ENCODE results near the gene GNA14. TPM values are rescaled to one million over a fixed set of nuclear protein-coding genes. Genes with fewer than 3 reads are reported as not detected.
"Not testable (repeated sequence)": the region's sequence is repeated elsewhere in the genome, so short reads cannot be mapped to it uniquely, and the experiment has no call there.

Gene GNA14
- total RNA-seq, 1 donor from 2014 or later: 15.6 TPM

GRCh38 chr9:77587042-77587441 is 61.1 kb downstream of the GNA14 start:
- no peak for ATAC-seq
- Histone ChIP-seq H3K9me3 (no peaks in the 10 kb centered on the region), H3K4me3 (no peak overlapping the region), H3K27ac (no peak overlapping the region), H3K4me1 (peaks cover 42% of the 10 kb centered on the region), H3K36me3 (no peaks in the 10 kb centered on the region), H3K27me3 (ENCODE audit: low read depth) (no peaks in the 10 kb centered on the region)
- no peak for TF ChIP-seq CTCF (IDR thresholded peaks at IDR 0.05)
- intact Hi-C loops (cut with DNase I): no loop called here
- DNase-seq: no peak

- no peak for TF ChIP-seq CTCF (IDR thresholded peaks at IDR 0.05)
- DNase-seq (no peak), ATAC-seq (no peak)
- H3K4me1 ChIP-seq: peaks cover 44% of the 10 kb centered on the region
- H3K36me3 ChIP-seq: no peaks in the 10 kb centered on the region
- no peaks in the 10 kb centered on the region for H3K27me3 ChIP-seq (ENCODE audit: low read depth)
- intact Hi-C loops (cut with DNase I): no loop called here
- H3K4me3 ChIP-seq: no peak overlapping the region
- H3K27ac ChIP-seq: no peak overlapping the region
- no peaks in the 10 kb centered on the region for H3K9me3 ChIP-seq
Observed at GRCh38 chr9:77586591-77586990, 61.5 kb downstream of the GNA14 start.

GRCh38 chr9:77585335-77585786 is 62.8 kb downstream of the GNA14 start:
- H3K36me3 ChIP-seq: no peaks in the 10 kb centered on the region
- no peak overlapping the region for H3K27ac ChIP-seq
- no peaks in the 10 kb centered on the region for H3K27me3 ChIP-seq (ENCODE audit: low read depth)
- ATAC-seq: no peak
- DNase-seq: no peak
- H3K4me3 ChIP-seq: no peak overlapping the region
- TF ChIP-seq CTCF (IDR thresholded peaks at IDR 0.05): no peak
- H3K9me3 ChIP-seq: no peaks in the 10 kb centered on the region
- intact Hi-C loops (cut with DNase I): no loop called here
- H3K4me1 ChIP-seq: peaks cover 44% of the 10 kb centered on the region

GRCh38 chr9:77584927-77585326 is 63.2 kb downstream of the GNA14 start:
- peaks cover 44% of the 10 kb centered on the region for H3K4me1 ChIP-seq
- H3K27ac ChIP-seq; DNase-seq; H3K4me3 ChIP-seq; H3K36me3 ChIP-seq; intact Hi-C loops (cut with DNase I); H3K27me3 ChIP-seq (ENCODE audit: low read depth); ATAC-seq; H3K9me3 ChIP-seq: not testable (repeated sequence)

- Histone ChIP-seq H3K36me3 (no peaks in the 10 kb centered on the region), H3K4me1 (peaks cover 35% of the 10 kb centered on the region), H3K27me3 (ENCODE audit: low read depth) (no peaks in the 10 kb centered on the region), H3K27ac (no peak overlapping the region), H3K9me3 (no peaks in the 10 kb centered on the region), H3K4me3 (no peak overlapping the region)
- ATAC-seq: no peak
- intact Hi-C loops (cut with DNase I): no loop called here
- no peak for DNase-seq
- TF ChIP-seq CTCF (IDR thresholded peaks at IDR 0.05): no peak
Observed at GRCh38 chr9:77582961-77583576, 65.1 kb downstream of the GNA14 start.

GRCh38 chr9:77582525-77582924 is 65.6 kb downstream of the GNA14 start:
- H3K9me3 ChIP-seq: no peaks in the 10 kb centered on the region
- intact Hi-C loops (cut with DNase I): no loop called here
- ATAC-seq (no peak), DNase-seq (no peak)
- no peaks in the 10 kb centered on the region for H3K36me3 ChIP-seq
- H3K27ac ChIP-seq: no peak overlapping the region
- TF ChIP-seq CTCF (IDR thresholded peaks at IDR 0.05): no peak
- no peaks in the 10 kb centered on the region for H3K27me3 ChIP-seq (ENCODE audit: low read depth)
- H3K4me3 ChIP-seq: no peak overlapping the region
- H3K4me1 ChIP-seq: peaks cover 29% of the 10 kb centered on the region
